Gastrocnemius medialis (tissue), 4 donors: Measurements from ENCODE around the gene TJP3. TPM values are rescaled to one million over a fixed set of nuclear protein-coding genes. Genes with fewer than 3 reads are reported as not detected.

Source experiments
- ATAC-seq, 2 donors: fragments of 150-250 bp; one replicate each; pipeline ENCODE4 v1.9.1; 2016
- DNase-seq, 2 donors: peaks; one replicate each; pipeline ENCODE4 v3.0.0-alpha.2; 2019
- H3K27ac ChIP-seq, 4 donors: fragments of 200-600 bp; sonication (generic); 1 replicate in 1 of 4; 2 replicates in 3 of 4; pipeline ENCODE4 v1.5.1; 2016 to 2018; ENCODE audit warnings: mild to moderate bottlenecking in 2 of 4, moderate library complexity in 1 of 4
- H3K27me3 ChIP-seq, 3 donors: fragments of 200-600 bp; sonication (generic) in 2 of 3; 1 replicate in 1 of 3; 2 replicates in 2 of 3; pipeline versions ENCODE4 v1.5.1 to v1.6.0; 2016 to 2019; ENCODE audit warnings: mild to moderate bottlenecking in 1 of 3, moderate library complexity in 1 of 3
- H3K36me3 ChIP-seq, 2 donors: fragments of 200-600 bp; sonication (generic) in 1 of 2; one replicate each; pipeline ENCODE4 v1.5.1; 2017 to 2018
- H3K4me1 ChIP-seq, 2 donors: fragments of 200-600 bp; sonication (generic) in 1 of 2; one replicate each; pipeline ENCODE4 v1.5.1; 2016 to 2017; ENCODE audit warnings: mild to moderate bottlenecking in 2 of 2
- H3K4me3 ChIP-seq, 4 donors: fragments of 200-600 bp; sonication (generic) in 3 of 4; 1 replicate in 1 of 4; 2 replicates in 3 of 4; pipeline ENCODE4 v1.5.1; 2016 to 2019; ENCODE audit warnings: mild to moderate bottlenecking in 2 of 4
- H3K9me3 ChIP-seq, 3 donors: fragments of 200-600 bp; sonication (generic) in 2 of 3; 1 replicate in 1 of 3; 2 replicates in 2 of 3; pipeline ENCODE4 v1.5.1; 2016 to 2019
- CTCF ChIP-seq, 5 experiments: fragments of 450-650 bp in 3 of 5; fragments of 200-600 bp in 2 of 5; sonication (generic) in 2 of 5; IDR thresholded peaks in 4 of 5; conservative IDR thresholded peaks in 1 of 5; 1 replicate in 4 of 5; 2 replicates in 1 of 5; pipeline ENCODE4 v1.5.1; 2016 to 2019; ENCODE audit warnings: antibody characterized with exemption in 5 of 5, mild to moderate bottlenecking in 3 of 5, moderate library complexity in 3 of 5
- POLR2A ChIP-seq, 2 donors: fragments of 450-650 bp; IDR thresholded peaks; one replicate each; pipeline ENCODE4 v1.6.1; 2017; ENCODE audit warnings: antibody characterized with exemption in 2 of 2, mild to moderate bottlenecking in 2 of 2, moderate library complexity in 2 of 2
- in situ Hi-C, 4 donors: fragments of 200-750 bp; cut with MboI; loops; one replicate each; pipeline versions ENCODE4 v1.15.0 to v1.8.0; 2017; ENCODE audit warnings: low sequenced_read_pairs in 4 of 4
- intact Hi-C: fragments of 100-400 bp; cut with DNase I; formaldehyde crosslinking; loops from one replicate; pipeline ENCODE4 v1.15.1; 2023; ENCODE audit warnings: low total_unique reads
- total RNA-seq, 4 donors: library from RNA; depleted of rRNA; stranded (reverse); fragments of >200 nt; gene quantifications; one replicate each; pipeline versions ENCODE4 v1.1.0 to v1.2.3, GENCODE V29; 2016

Gene TJP3
- total RNA-seq, 4 donors from 2014 or later = 0.67 to 3.7 (median 1.7) TPM

- Histone ChIP-seq H3K27ac (no peak overlapping the region), H3K4me3 (no peak overlapping the region), H3K9me3 (no peaks in the 10 kb centered on the region), H3K27me3 (peaks cover 8 to 22% (median 13%) of the 10 kb centered on the region in 3 donors), H3K36me3 (no peaks in the 10 kb centered on the region), H3K4me1 (no peaks in the 10 kb centered on the region)
- no peak for DNase-seq
- ATAC-seq = no peak
- TF ChIP-seq POLR2A (IDR thresholded peaks at IDR 0.05) (no peak), CTCF (IDR thresholded peaks at IDR 0.05 in 4 of 5, conservative IDR thresholded peaks at IDR 0.05 in 1 of 5) (no peak)
- intact Hi-C loops = no loop called here
- in situ Hi-C loops = no loop called here
Measured at GRCh38 chr19:3793799-3794198, 85.6 kb downstream of the TJP3 start.

- no peak for ATAC-seq
- in situ Hi-C loops = no loop called here
- TF ChIP-seq CTCF (IDR thresholded peaks at IDR 0.05 in 4 of 5, conservative IDR thresholded peaks at IDR 0.05 in 1 of 5) (no peak), POLR2A (IDR thresholded peaks at IDR 0.05) (no peak)
- H3K4me1 ChIP-seq = peaks cover 0 to 2% of the 10 kb centered on the region in 2 donors
- DNase-seq = no peak
- H3K36me3 ChIP-seq = no peaks in the 10 kb centered on the region
- H3K27ac ChIP-seq = no peak overlapping the region
- peaks cover 22 to 39% (median 29%) of the 10 kb centered on the region in 3 donors for H3K27me3 ChIP-seq
- H3K9me3 ChIP-seq = no peaks in the 10 kb centered on the region
- no peak overlapping the region for H3K4me3 ChIP-seq
- intact Hi-C loops = no loop called here
Measured at GRCh38 chr19:3796358-3796757, 88.2 kb downstream of the TJP3 start.

- Histone ChIP-seq H3K4me3 (no peak overlapping the region), H3K27ac (no peak overlapping the region), H3K27me3 (peaks cover 36 to 51% (median 43%) of the 10 kb centered on the region in 3 donors), H3K36me3 (no peaks in the 10 kb centered on the region), H3K9me3 (no peaks in the 10 kb centered on the region), H3K4me1 (peaks cover 0 to 3% of the 10 kb centered on the region in 2 donors)
- in situ Hi-C loops (no loop called here), intact Hi-C loops (no loop called here)
- TF ChIP-seq CTCF (IDR thresholded peaks at IDR 0.05 in 4 of 5, conservative IDR thresholded peaks at IDR 0.05 in 1 of 5) = no peak
- TF ChIP-seq POLR2A (IDR thresholded peaks at IDR 0.05) = no peak
- ATAC-seq = no peak
- DNase-seq = no peak
Measured at GRCh38 chr19:3798137-3798536, 90.0 kb downstream of the TJP3 start.

Other genes with a start within 250 kb of the TJP3 start
- not detected for gene SMIM24, start 227.9 kb upstream of the TJP3 start, total RNA-seq
- gene SMIM44, start 224.9 kb upstream of the TJP3 start, total RNA-seq = not detected
- 10 to 100 TPM; 15.3 to 59.5 (median 42.8) TPM for gene DOHH, start 207.7 kb upstream of the TJP3 start, total RNA-seq
- 10 to 100 TPM; 15.9 to 32.0 (median 21.0) TPM for gene FZR1, start 202.1 kb upstream of the TJP3 start, total RNA-seq
- not detected for gene TEKTIP1, start 169.2 kb upstream of the TJP3 start, total RNA-seq
- 10 to 100 TPM; 22.3 to 77.3 (median 48.7) TPM for gene MFSD12, start 150.8 kb upstream of the TJP3 start, total RNA-seq
- 10 to 100 TPM; 31.4 to 61.1 (median 36.6) TPM for gene HMG20B, start 135.4 kb upstream of the TJP3 start, total RNA-seq
- 1 to 10 TPM in 1 of 4 donors, under 1 TPM in 3; 0.15 to 1.1 (median 0.33) TPM for gene GIPC3, start 122.9 kb upstream of the TJP3 start, total RNA-seq
- gene TBXA2R, start 101.5 kb upstream of the TJP3 start, total RNA-seq = 1 to 10 TPM in 1 of 4 donors, under 1 TPM in 2, not detected in 1; 0.36 to 1.2 (median 0.51) TPM
- 10 to 100 TPM; 19.5 to 28.4 (median 27.4) TPM for gene CACTIN, start 81.6 kb upstream of the TJP3 start, total RNA-seq
- 10 to 100 TPM in 3 of 4 donors, 1 to 10 TPM in 1; 8.2 to 18.0 (median 17.3) TPM for gene PIP5K1C, start 7.9 kb upstream of the TJP3 start, total RNA-seq
- gene APBA3, start 53.3 kb downstream of the TJP3 start, total RNA-seq = 10 to 100 TPM; 14.0 to 29.6 (median 27.4) TPM
- gene MRPL54, start 54.3 kb downstream of the TJP3 start, total RNA-seq = 10 to 100 TPM; 23.3 to 86.3 (median 63.3) TPM
- gene RAX2, start 63.8 kb downstream of the TJP3 start, total RNA-seq = not detected
- 1 to 10 TPM in 1 of 4 donors, not detected in 3; 1.7 TPM for gene MATK, start 78.0 kb downstream of the TJP3 start, total RNA-seq
- not detected for gene ZFR2, start 160.7 kb downstream of the TJP3 start, total RNA-seq
- not detected for gene ATCAY, start 172.3 kb downstream of the TJP3 start, total RNA-seq
- 100 to 1,000 TPM in 2 of 4 donors, 10 to 100 TPM in 2; 46.3 to 168 (median 106) TPM for gene NMRK2, start 224.7 kb downstream of the TJP3 start, total RNA-seq